NT2/D1 (cell line): ENCODE data around the gene STK17A.
A peak's percentile ranks its signal among the peaks of the same experiment; 100 is the strongest.
"Not testable (repeated sequence)": the region's sequence is repeated elsewhere in the genome, so short reads cannot be mapped to it uniquely, and the experiment has no call there.

Experiments
- DNase-seq: peaks from one replicate; pipeline ENCODE4 v3.0.0-alpha.2; 2011; ENCODE audit warnings: low read depth, low spot score
- H3K27me3 ChIP-seq: 2 replicates; pipeline ENCODE4 v1.6.0; 2011; ENCODE audit warnings: mild to moderate bottlenecking; ENCODE audit not compliant: insufficient read length, insufficient read depth
- H3K36me3 ChIP-seq: 2 replicates; pipeline ENCODE4 v1.6.1; 2011; ENCODE audit warnings: mild to moderate bottlenecking, low read length, mixed read lengths; ENCODE audit not compliant: insufficient read depth, insufficient read length
- H3K4me1 ChIP-seq: 2 replicates; pipeline ENCODE4 v1.5.1; 2011; ENCODE audit not compliant: insufficient read depth, insufficient read length
- H3K4me3 ChIP-seq: 2 replicates; pipeline ENCODE4 v1.5.1; 2011; ENCODE audit warnings: low read depth; ENCODE audit not compliant: insufficient read length
- H3K9ac ChIP-seq: 2 replicates; pipeline ENCODE4 v1.6.0; 2011; ENCODE audit warnings: low read depth; ENCODE audit not compliant: insufficient read length
- H3K9me3 ChIP-seq: 2 replicates; pipeline ENCODE4 v1.5.1; 2011; ENCODE audit warnings: mild to moderate bottlenecking, low read length; ENCODE audit not compliant: insufficient read depth
- SUZ12 ChIP-seq: IDR thresholded peaks from 2 replicates; pipeline ENCODE4 v1.6.1; 2011; ENCODE audit not compliant: insufficient read length, insufficient read depth; ENCODE audit errors: extremely low read depth
- YY1 ChIP-seq: IDR thresholded peaks from 2 replicates; pipeline ENCODE4 v1.6.1; 2011; ENCODE audit not compliant: insufficient read length, insufficient read depth
- ZNF274 ChIP-seq: IDR thresholded peaks from 2 replicates; pipeline ENCODE4 v1.6.1; 2011; ENCODE audit warnings: mild to moderate bottlenecking, low read depth, low read length

The STK17A gene

DNA sequence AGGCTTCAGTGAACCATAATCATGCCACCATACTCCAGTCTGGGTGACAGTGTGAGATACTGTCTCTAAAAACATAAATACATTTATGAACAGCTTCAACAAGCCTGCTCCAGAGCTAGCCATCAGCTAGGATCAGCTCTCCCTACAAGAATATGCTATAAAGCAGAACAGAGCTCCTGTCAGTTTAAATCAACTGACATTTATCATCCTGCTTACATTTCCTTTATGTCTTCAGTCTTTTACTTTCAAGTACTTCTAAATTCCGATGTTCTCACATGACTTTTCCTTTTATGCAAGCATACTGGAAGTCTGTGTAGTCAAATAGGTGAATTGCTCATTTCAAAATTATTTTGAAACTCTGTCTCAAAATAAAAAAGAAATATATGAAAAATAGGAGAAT, 81.8 kb downstream of the STK17A start:
- H3K9me3 ChIP-seq = peaks cover 17% of the 10 kb centered on the region; the same call in 1 of the 2 replicates
- no peak for DNase-seq
- peaks cover 7% of the 10 kb centered on the region for H3K36me3 ChIP-seq
- H3K4me3 ChIP-seq = no peak overlapping the region
- TF ChIP-seq SUZ12 (no peak), YY1 (no peak), ZNF274 (no peak)
- H3K4me1 ChIP-seq = no peaks in the 10 kb centered on the region
- H3K9ac ChIP-seq = no peak overlapping the region
- H3K27me3 ChIP-seq = no peaks in the 10 kb centered on the region

DNA sequence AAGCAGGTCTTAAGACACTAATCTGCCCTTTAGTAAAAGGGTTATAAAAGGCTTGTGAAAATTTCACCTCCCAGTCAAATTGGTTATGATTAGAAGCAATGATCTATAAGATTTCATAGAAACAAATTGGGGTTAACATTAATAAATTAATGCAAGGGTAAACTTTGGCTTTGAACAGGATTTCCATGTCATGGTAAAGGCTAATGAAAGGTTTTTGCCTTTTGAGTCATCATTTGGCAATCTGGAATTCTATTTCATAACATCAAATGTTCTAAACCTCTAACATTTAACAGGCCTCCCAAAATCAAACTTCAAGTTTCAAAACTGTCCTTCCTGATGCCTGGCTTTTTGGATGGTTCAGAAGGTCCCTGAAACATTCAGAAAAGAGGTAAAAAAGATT, 84.0 kb downstream of the STK17A start:
- no peak overlapping the region for H3K9ac ChIP-seq
- peaks cover 7% of the 10 kb centered on the region for H3K36me3 ChIP-seq
- TF ChIP-seq ZNF274 = no peak
- TF ChIP-seq YY1 = no peak
- no peak for TF ChIP-seq SUZ12
- peaks cover 17% of the 10 kb centered on the region; the same call in 1 of the 2 replicates for H3K9me3 ChIP-seq
- H3K4me1 ChIP-seq = no peaks in the 10 kb centered on the region
- no peaks in the 10 kb centered on the region for H3K27me3 ChIP-seq
- no peak for DNase-seq
- H3K4me3 ChIP-seq = no peak overlapping the region

DNA sequence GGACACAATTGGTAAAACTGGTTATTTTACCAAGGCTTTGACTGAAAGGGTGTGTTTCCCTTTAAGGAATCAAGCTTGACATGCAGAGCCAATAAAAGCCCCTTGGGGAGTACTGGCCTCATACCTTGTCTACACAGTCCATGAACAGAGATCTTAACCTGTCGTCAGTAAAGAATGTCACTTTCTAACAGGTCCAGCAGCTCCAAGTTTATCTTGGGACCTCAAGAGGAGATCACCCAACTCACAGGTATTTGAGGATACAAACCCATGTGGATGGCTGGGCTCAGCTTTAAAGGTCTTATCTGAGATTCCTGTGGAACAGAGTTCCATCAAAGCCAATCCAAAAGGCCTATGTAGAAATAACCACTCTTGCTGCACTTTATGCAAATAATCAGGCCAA, 85.1 kb downstream of the STK17A start:
- Histone ChIP-seq H3K4me3 (no peak overlapping the region), H3K4me1 (no peaks in the 10 kb centered on the region), H3K9ac (no peak overlapping the region), H3K9me3 (peaks cover 20% of the 10 kb centered on the region; the same call in 1 of the 2 replicates), H3K27me3 (no peaks in the 10 kb centered on the region), H3K36me3 (peaks cover 2% of the 10 kb centered on the region)
- no peak for DNase-seq
- TF ChIP-seq ZNF274 = no peak
- TF ChIP-seq SUZ12 = no peak
- TF ChIP-seq YY1 = no peak

DNA sequence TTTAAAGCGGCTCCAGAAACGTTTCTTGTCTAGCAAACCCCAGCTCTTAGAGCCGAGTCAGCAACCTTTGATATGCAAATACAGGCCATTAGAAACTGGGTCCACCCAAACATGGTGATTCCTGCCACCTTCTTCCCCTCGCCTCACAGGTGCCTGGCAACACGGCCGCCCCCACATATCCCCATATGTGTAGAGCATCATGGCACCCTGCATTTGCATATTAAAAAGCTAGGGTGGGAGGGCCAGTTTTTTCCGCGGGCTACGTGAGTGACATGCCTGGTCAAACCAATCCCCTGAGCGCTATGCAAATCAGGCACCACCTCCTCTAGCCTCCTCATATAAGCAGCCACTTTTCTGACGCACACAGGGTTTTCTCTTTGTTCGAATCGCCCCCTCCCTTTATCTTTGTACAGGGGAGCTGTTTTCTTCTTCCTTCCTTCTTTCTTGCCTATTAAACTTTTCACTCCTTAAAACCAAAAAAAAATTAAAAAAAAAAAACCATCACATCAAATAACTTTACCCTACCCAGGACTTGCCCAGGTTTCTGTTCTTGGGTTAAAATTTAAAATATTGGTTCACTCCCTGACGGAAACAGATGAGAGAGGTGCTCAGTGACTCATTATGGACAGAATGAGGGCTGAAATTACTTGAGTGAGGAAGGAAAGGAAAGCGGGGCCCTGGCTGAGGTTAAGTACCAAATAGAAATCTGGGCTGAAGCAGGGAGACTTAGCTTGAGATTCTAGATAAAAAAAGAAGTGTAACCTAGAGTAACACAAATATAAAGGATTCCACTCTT, 86.6 kb downstream of the STK17A start:
- Histone ChIP-seq H3K9ac (no peak overlapping the region), H3K4me3 (no peak overlapping the region), H3K27me3 (no peaks in the 10 kb centered on the region), H3K36me3 (no peaks in the 10 kb centered on the region), H3K4me1 (no peaks in the 10 kb centered on the region), H3K9me3 (peaks cover 20% of the 10 kb centered on the region; the same call in 1 of the 2 replicates)
- TF ChIP-seq YY1 = no peak
- TF ChIP-seq SUZ12 = no peak
- TF ChIP-seq ZNF274 = no peak
- peak; percentile 81 for DNase-seq

DNA sequence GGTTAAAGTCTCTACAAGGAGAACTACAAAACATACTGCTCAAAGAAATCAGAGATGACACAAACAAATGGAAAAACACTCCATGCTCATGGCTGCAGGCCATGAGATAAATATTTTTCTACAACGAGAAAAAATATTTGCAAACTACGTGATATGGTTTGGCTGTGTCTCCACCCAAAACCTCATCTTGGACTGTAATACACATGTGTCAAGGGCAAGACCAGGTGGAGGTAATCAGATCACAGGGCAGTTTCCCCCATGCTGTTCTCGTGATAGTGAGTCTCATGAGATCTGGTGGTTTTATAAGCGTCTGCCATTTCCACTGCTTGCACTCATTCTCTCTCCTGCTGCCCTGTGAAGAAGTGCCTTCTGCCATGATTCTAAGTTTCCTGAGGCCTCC, 88.6 kb downstream of the STK17A start:
- Histone ChIP-seq H3K9me3 (peaks cover 18% of the 10 kb centered on the region; the same call in 1 of the 2 replicates), H3K27me3 (no peaks in the 10 kb centered on the region), H3K4me1 (no peaks in the 10 kb centered on the region), H3K36me3 (no peaks in the 10 kb centered on the region), H3K4me3 (no peak overlapping the region), H3K9ac (no peak overlapping the region)
- TF ChIP-seq YY1 = no peak
- TF ChIP-seq SUZ12 = no peak
- TF ChIP-seq ZNF274 = no peak
- no peak for DNase-seq

DNA sequence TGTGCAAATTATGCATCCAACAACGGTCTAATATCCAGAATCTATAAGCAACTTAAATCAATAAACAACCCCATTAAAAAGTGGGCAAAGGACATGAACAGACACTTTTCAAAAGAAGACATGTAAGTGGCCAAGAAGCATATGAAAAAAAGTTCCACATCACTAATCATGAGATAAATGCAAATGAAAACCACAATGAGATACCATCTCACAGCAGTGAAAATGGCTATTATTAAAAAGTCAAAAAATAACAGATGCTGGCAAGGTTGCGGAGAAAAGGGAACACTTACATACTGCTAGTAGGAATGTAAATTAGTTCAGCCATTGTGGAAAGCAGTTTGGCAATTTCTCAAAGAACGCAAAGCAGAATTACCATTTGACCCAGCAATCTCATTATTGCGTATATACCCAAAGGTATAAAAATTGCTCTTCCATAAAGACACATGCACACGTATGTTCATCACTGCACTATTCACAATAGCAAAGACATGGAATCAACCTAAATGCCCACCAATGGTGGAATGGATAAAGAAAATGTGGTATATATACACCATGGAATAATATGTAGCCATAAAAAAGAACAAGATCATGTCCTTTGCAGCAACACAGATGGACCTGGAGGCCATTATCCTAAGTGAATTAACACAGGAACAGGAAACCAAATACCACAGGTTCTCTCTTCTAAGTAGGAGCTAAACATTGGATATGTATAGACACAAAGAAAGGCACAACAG, 90.5 kb downstream of the STK17A start:
- not testable (repeated sequence) for H3K9me3 ChIP-seq, DNase-seq, H3K9ac ChIP-seq, H3K4me1 ChIP-seq, H3K4me3 ChIP-seq, H3K27me3 ChIP-seq, H3K36me3 ChIP-seq
